Subcutaneous abdominal adipose tissue (tissue), 5 donors: ENCODE measurements around the gene TWF2.

ENCODE experiments used
- H3K27ac ChIP-seq: one replicate; pipeline ENCODE4 v1.7.0; 2013; ENCODE audit warnings: low read depth, mild to moderate bottlenecking, inconsistent platforms, low read length, moderate library complexity
- H3K27me3 ChIP-seq, 5 donors: one replicate each; pipeline ENCODE4 v1.7.0; 2013; ENCODE audit warnings: low read length in 5 of 5, inconsistent platforms in 1 of 5; ENCODE audit not compliant: control insufficient read depth in 5 of 5, insufficient read depth in 4 of 5
- H3K36me3 ChIP-seq, 5 donors: one replicate each; pipeline ENCODE4 v1.7.0; 2013; ENCODE audit warnings: low read length in 5 of 5; ENCODE audit not compliant: control insufficient read depth in 5 of 5, insufficient read depth in 5 of 5
- H3K4me1 ChIP-seq, 5 donors: one replicate each; pipeline ENCODE4 v1.7.0; 2013; ENCODE audit warnings: low read length in 5 of 5, mild to moderate bottlenecking in 3 of 5, moderate library complexity in 1 of 5; ENCODE audit not compliant: control insufficient read depth in 5 of 5, insufficient read depth in 5 of 5
- H3K4me3 ChIP-seq, 5 donors: one replicate each; pipeline ENCODE4 v1.7.0; 2013; ENCODE audit warnings: low read length in 5 of 5, low read depth in 1 of 5
- H3K9ac ChIP-seq, 5 donors: one replicate each; pipeline ENCODE4 v1.7.0; 2013; ENCODE audit warnings: low read length in 5 of 5, mild to moderate bottlenecking in 4 of 5, moderate library complexity in 3 of 5
- H3K9me3 ChIP-seq, 5 donors: one replicate each; pipeline ENCODE4 v1.7.0; 2013; ENCODE audit warnings: low read length in 5 of 5; ENCODE audit not compliant: control insufficient read depth in 5 of 5
- donor health status: healthy.
- donor health status: healthy.
- donor health status: healthy.
- donor health status: healthy.
- donor health status: healthy.

TWF2 gene

GRCh38 chr3:52259448-52259847 is 20.5 kb upstream of the TWF2 start:
- no peak overlapping the region for H3K4me3 ChIP-seq
- H3K9ac ChIP-seq, result no peak overlapping the region
- no peaks in the 10 kb centered on the region for H3K9me3 ChIP-seq
- no peak overlapping the region for H3K27ac ChIP-seq
- H3K27me3 ChIP-seq, result no peaks in the 10 kb centered on the region
- peaks cover 0 to under 1% (median 0%) of the 10 kb centered on the region in 5 donors for H3K4me1 ChIP-seq
- peaks cover 57 to 99% (median 93%) of the 10 kb centered on the region in 5 donors for H3K36me3 ChIP-seq

- H3K9me3 ChIP-seq, result no peaks in the 10 kb centered on the region
- no peak overlapping the region for H3K27ac ChIP-seq
- H3K4me3 ChIP-seq, result no peak overlapping the region
- peaks cover 53 to 99% (median 89%) of the 10 kb centered on the region in 5 donors for H3K36me3 ChIP-seq
- peaks cover 0 to 4% (median 2%) of the 10 kb centered on the region in 5 donors for H3K4me1 ChIP-seq
- H3K9ac ChIP-seq, result no peak overlapping the region
- no peaks in the 10 kb centered on the region for H3K27me3 ChIP-seq
Observed at GRCh38 chr3:52259035-52259434, 20.1 kb upstream of the TWF2 start.

GRCh38 chr3:52257911-52258310 is 19.0 kb upstream of the TWF2 start:
- no peaks in the 10 kb centered on the region for H3K9me3 ChIP-seq
- no peaks in the 10 kb centered on the region for H3K27me3 ChIP-seq
- peaks cover 46 to 98% (median 86%) of the 10 kb centered on the region in 5 donors for H3K36me3 ChIP-seq
- H3K27ac ChIP-seq, result no peak overlapping the region
- no peak overlapping the region for H3K4me3 ChIP-seq
- H3K4me1 ChIP-seq, result peaks cover 0 to 15% (median 12%) of the 10 kb centered on the region in 5 donors
- H3K9ac ChIP-seq, result no peak overlapping the region

GRCh38 chr3:52256622-52257021 is 17.7 kb upstream of the TWF2 start:
- Histone ChIP-seq H3K9ac (no peak overlapping the region), H3K4me3 (no peak overlapping the region), H3K36me3 (peaks cover 40 to 92% (median 81%) of the 10 kb centered on the region in 5 donors), H3K27ac (no peak overlapping the region), H3K9me3 (no peaks in the 10 kb centered on the region), H3K4me1 (peaks cover 0 to 16% (median 13%) of the 10 kb centered on the region in 5 donors), H3K27me3 (no peaks in the 10 kb centered on the region)

- Histone ChIP-seq H3K9me3 (no peaks in the 10 kb centered on the region), H3K36me3 (peaks cover 35 to 90% (median 79%) of the 10 kb centered on the region in 5 donors), H3K4me1 (peaks cover 0 to 16% (median 13%) of the 10 kb centered on the region in 5 donors), H3K27ac (no peak overlapping the region), H3K9ac (no peak overlapping the region), H3K27me3 (no peaks in the 10 kb centered on the region), H3K4me3 (no peak overlapping the region)
Observed at GRCh38 chr3:52256159-52256558, 17.2 kb upstream of the TWF2 start.

- no peak overlapping the region for H3K4me3 ChIP-seq
- no peak overlapping the region for H3K27ac ChIP-seq
- H3K4me1 ChIP-seq, result peaks cover 0 to 16% (median 13%) of the 10 kb centered on the region in 5 donors
- H3K9me3 ChIP-seq, result no peaks in the 10 kb centered on the region
- H3K9ac ChIP-seq, result no peak overlapping the region
- peaks cover 27 to 90% (median 74%) of the 10 kb centered on the region in 5 donors for H3K36me3 ChIP-seq
- no peaks in the 10 kb centered on the region for H3K27me3 ChIP-seq
Observed at GRCh38 chr3:52254608-52255007, 15.7 kb upstream of the TWF2 start.

GRCh38 chr3:52253314-52254304 is 14.7 kb upstream of the TWF2 start:
- Histone ChIP-seq H3K36me3 (peaks cover 17 to 90% (median 74%) of the 10 kb centered on the region in 5 donors), H3K4me3 (no peak overlapping the region), H3K9ac (no peak overlapping the region), H3K27me3 (no peaks in the 10 kb centered on the region), H3K9me3 (no peaks in the 10 kb centered on the region), H3K4me1 (peaks cover 0 to 18% (median 14%) of the 10 kb centered on the region in 5 donors), H3K27ac (no peak overlapping the region)

- no peaks in the 10 kb centered on the region for H3K27me3 ChIP-seq
- H3K36me3 ChIP-seq, result peaks cover under 1 to 65% (median 49%) of the 10 kb centered on the region in 5 donors
- H3K9me3 ChIP-seq, result no peaks in the 10 kb centered on the region
- no peak overlapping the region for H3K27ac ChIP-seq
- H3K9ac ChIP-seq, result no peak overlapping the region
- H3K4me1 ChIP-seq, result peaks cover 5 to 43% (median 33%) of the 10 kb centered on the region in 5 donors
- no peak overlapping the region for H3K4me3 ChIP-seq
Observed at GRCh38 chr3:52250122-52250521, 11.2 kb upstream of the TWF2 start.

- Histone ChIP-seq H3K4me3 (no peak overlapping the region), H3K9ac (no peak overlapping the region), H3K27ac (no peak overlapping the region), H3K27me3 (no peaks in the 10 kb centered on the region), H3K9me3 (no peaks in the 10 kb centered on the region), H3K36me3 (peaks cover 0 to 62% (median 48%) of the 10 kb centered on the region in 5 donors), H3K4me1 (peaks cover 5 to 47% (median 38%) of the 10 kb centered on the region in 5 donors)
Observed at GRCh38 chr3:52249683-52250082, 10.7 kb upstream of the TWF2 start.
